ENCODE measurements around the gene SLF2.

DNA sequence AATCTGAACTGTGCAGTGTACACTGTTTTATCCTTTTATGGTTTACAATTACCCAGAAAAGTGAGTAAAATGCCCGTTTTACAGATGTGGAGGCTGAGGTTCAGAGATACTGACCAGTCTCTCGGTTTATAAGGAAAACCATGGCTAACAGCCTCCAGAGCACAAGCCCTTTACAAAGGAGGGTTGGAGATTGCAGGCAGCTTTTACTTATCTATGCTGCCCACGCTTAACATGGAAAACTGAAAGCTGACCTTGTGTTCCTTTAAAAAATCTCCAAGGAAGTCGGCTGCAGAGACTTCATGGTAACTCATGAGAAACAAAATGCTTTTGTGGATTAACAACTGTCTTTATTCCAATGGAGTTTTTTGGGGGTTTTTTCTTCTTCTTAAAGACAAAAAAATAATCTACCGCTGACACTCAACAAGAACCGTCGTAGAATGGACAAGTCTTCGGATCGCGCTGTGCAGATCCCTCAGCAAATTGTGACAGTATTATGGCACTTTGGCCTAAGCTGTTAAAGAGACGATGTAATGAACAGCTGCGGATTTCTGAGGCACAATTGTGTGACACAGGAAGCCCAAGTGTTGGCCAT, 654 bp upstream of the SLF2 start:
- TF ChIP-seq, protein P1, sequence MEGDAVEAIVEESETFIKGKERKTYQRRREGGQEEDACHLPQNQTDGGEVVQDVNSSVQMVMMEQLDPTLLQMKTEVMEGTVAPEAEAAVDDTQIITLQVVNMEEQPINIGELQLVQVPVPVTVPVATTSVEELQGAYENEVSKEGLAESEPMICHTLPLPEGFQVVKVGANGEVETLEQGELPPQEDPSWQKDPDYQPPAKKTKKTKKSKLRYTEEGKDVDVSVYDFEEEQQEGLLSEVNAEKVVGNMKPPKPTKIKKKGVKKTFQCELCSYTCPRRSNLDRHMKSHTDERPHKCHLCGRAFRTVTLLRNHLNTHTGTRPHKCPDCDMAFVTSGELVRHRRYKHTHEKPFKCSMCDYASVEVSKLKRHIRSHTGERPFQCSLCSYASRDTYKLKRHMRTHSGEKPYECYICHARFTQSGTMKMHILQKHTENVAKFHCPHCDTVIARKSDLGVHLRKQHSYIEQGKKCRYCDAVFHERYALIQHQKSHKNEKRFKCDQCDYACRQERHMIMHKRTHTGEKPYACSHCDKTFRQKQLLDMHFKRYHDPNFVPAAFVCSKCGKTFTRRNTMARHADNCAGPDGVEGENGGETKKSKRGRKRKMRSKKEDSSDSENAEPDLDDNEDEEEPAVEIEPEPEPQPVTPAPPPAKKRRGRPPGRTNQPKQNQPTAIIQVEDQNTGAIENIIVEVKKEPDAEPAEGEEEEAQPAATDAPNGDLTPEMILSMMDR (IDR thresholded peaks at IDR 0.05 in 4 of 5, conservative IDR thresholded peaks at IDR 0.05 in 1 of 5) = no peak
- no peak for TF ChIP-seq POLR2A (IDR thresholded peaks at IDR 0.05)
